Fibroblast of lung (primary cell): ENCODE data around the gene SCUBE1. TPM values are rescaled to one million over a fixed set of nuclear protein-coding genes. Genes with fewer than 3 reads are reported as not detected.

ENCODE experiments used
- DNase-seq, 2 donors: peaks; one replicate each; pipeline versions ENCODE4 v3.0.0 to v3.0.0-alpha.2; 2010; ENCODE audit warnings: low read depth in 2 of 2
- H2AFZ ChIP-seq: 2 replicates; pipeline ENCODE4 v1.5.1; 2012; ENCODE audit warnings: low read length, control low read depth, inconsistent platforms
- H3K27ac ChIP-seq: 2 replicates; pipeline ENCODE4 v1.5.1; 2011; ENCODE audit warnings: low read length, control low read depth; ENCODE audit not compliant: insufficient read depth
- H3K27me3 ChIP-seq: 2 replicates; pipeline ENCODE4 v1.5.1; 2011; ENCODE audit warnings: mild to moderate bottlenecking, low read length; ENCODE audit not compliant: control insufficient read depth, insufficient read depth
- H3K36me3 ChIP-seq: 2 replicates; pipeline ENCODE4 v1.5.1; 2011; ENCODE audit warnings: low read length; ENCODE audit not compliant: control insufficient read depth, insufficient read depth
- H3K4me1 ChIP-seq: 2 replicates; pipeline ENCODE4 v1.5.1; 2011; ENCODE audit warnings: low read length; ENCODE audit not compliant: control insufficient read depth, insufficient read depth; ENCODE audit errors: extremely low read depth
- H3K4me2 ChIP-seq: 2 replicates; pipeline ENCODE4 v1.5.1; 2011; ENCODE audit warnings: low read length, control low read depth; ENCODE audit not compliant: insufficient read depth; ENCODE audit errors: extremely low read depth
- H3K4me3 ChIP-seq, 4 experiments: fragments of 200-600 bp in 1 of 4; sonication (generic) in 1 of 4; replicated peaks in 1 of 4; 2 replicates each; pipeline ENCODE4 v1.5.1; 2011 to 2016; ENCODE audit warnings: low read length in 4 of 4, low read depth in 3 of 4, mild to moderate bottlenecking in 3 of 4, control low read depth in 2 of 4, inconsistent platforms in 1 of 4, mixed read lengths in 1 of 4; ENCODE audit not compliant: insufficient read depth in 1 of 4; ENCODE audit errors: control extremely low read depth in 1 of 4
- H3K79me2 ChIP-seq: 2 replicates; pipeline ENCODE4 v1.5.1; 2012; ENCODE audit warnings: mild to moderate bottlenecking, low read length, inconsistent platforms; ENCODE audit not compliant: control insufficient read depth, insufficient read depth
- H3K9ac ChIP-seq: 2 replicates; pipeline ENCODE4 v1.5.1; 2011; ENCODE audit warnings: mild to moderate bottlenecking, low read length, control low read depth; ENCODE audit not compliant: insufficient read depth
- H3K9me3 ChIP-seq: 2 replicates; pipeline ENCODE4 v1.5.1; 2012; ENCODE audit warnings: low read depth, low read length; ENCODE audit not compliant: control insufficient read depth, insufficient read depth
- H4K20me1 ChIP-seq: 2 replicates; pipeline ENCODE4 v1.5.1; 2011; ENCODE audit warnings: low read length; ENCODE audit not compliant: control insufficient read depth, insufficient read depth; ENCODE audit errors: extremely low read depth
- EZH2 ChIP-seq: IDR thresholded peaks from 2 replicates; pipeline ENCODE4 v1.5.1; 2012; ENCODE audit warnings: low read length, control low read depth, mild to moderate bottlenecking; ENCODE audit errors: missing control alignments
- polyA plus RNA-seq, 2 donors: library from polyadenylated mRNA; depleted of rRNA in 1 of 2; stranded (reverse) in 1 of 2; unstranded in 1 of 2; fragments of >200 nt; gene quantifications; 2 replicates each; pipeline ENCODE4 v1.2.1, GENCODE V29; 2011 to 2012; ENCODE audit warnings: missing spikeins in 1 of 2
- total RNA-seq: library from RNA; depleted of rRNA; stranded (reverse); fragments of >200 nt; gene quantifications from 2 replicates; pipeline ENCODE4 v1.2.1, GENCODE V29; 2014
- TF ChIP-seq, protein P1 (sequence below), 2 donors: IDR thresholded peaks in 1 of 2; conservative IDR thresholded peaks in 1 of 2; 1 replicate in 1 of 2; 2 replicates in 1 of 2; pipeline ENCODE4 v1.5.1; 2011 to 2012; ENCODE audit warnings: low read length in 2 of 2, control low read depth in 1 of 2, inconsistent platforms in 1 of 2, low read depth in 1 of 2, mild to moderate bottlenecking in 1 of 2

SCUBE1 gene
- total and polyA plus RNA-seq, 2 donors (not counting 1 experiment from before 2014, with no cell fraction given) = 0.17 TPM; not detected in 1

DNA sequence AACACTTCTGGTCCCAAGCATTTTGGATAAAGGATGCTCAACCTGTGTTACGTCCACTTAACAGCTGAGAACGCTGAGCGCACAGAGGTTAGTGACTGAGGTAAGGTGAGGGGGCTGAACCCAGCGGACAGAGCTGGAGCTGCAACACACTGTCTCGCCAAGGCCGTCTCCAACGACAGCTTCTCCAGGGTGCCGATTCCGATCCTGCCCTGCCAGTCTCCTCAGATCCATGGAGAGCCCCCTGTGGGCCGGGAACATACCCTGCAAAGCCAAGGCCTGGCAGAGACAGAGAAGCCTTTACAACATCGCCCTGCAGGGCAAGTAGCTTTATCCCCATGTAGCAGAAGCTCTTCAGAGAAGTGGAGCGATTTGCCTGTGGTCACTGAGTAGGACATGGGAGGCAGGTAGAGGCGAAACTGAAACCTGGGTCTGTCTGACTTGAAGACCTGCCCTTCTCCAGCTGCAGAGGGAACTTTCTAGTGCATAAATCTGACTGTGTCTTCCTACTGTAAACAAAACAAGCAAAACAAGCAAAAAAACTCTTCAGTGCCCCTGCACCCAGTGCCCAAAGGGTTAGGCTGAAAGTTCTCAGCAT, 72.8 kb downstream of the SCUBE1 start:
- no peaks in the 10 kb centered on the region for H3K36me3 ChIP-seq
- no peak overlapping the region for H3K9ac ChIP-seq
- no peaks in the 10 kb centered on the region for H3K79me2 ChIP-seq
- no peak overlapping the region for H3K27ac ChIP-seq
- no peak overlapping the region for H3K4me2 ChIP-seq
- H2AFZ ChIP-seq = no peak overlapping the region
- no peaks in the 10 kb centered on the region for H4K20me1 ChIP-seq
- peaks cover 2% of the 10 kb centered on the region for H3K4me1 ChIP-seq
- H3K9me3 ChIP-seq = no peaks in the 10 kb centered on the region
- TF ChIP-seq EZH2 = no peak
- TF ChIP-seq, protein P1, sequence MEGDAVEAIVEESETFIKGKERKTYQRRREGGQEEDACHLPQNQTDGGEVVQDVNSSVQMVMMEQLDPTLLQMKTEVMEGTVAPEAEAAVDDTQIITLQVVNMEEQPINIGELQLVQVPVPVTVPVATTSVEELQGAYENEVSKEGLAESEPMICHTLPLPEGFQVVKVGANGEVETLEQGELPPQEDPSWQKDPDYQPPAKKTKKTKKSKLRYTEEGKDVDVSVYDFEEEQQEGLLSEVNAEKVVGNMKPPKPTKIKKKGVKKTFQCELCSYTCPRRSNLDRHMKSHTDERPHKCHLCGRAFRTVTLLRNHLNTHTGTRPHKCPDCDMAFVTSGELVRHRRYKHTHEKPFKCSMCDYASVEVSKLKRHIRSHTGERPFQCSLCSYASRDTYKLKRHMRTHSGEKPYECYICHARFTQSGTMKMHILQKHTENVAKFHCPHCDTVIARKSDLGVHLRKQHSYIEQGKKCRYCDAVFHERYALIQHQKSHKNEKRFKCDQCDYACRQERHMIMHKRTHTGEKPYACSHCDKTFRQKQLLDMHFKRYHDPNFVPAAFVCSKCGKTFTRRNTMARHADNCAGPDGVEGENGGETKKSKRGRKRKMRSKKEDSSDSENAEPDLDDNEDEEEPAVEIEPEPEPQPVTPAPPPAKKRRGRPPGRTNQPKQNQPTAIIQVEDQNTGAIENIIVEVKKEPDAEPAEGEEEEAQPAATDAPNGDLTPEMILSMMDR (conservative IDR thresholded peaks at IDR 0.05 in 1 of 2, IDR thresholded peaks at IDR 0.05 in 1 of 2; ENCODE audit: low read depth in 1 of 2, low read length in 2 of 2) = peak in 1 of 2 donors; percentile 9
- DNase-seq = no peak
- H3K4me3 ChIP-seq = no peak overlapping the region
- peaks cover 4% of the 10 kb centered on the region for H3K27me3 ChIP-seq

DNA sequence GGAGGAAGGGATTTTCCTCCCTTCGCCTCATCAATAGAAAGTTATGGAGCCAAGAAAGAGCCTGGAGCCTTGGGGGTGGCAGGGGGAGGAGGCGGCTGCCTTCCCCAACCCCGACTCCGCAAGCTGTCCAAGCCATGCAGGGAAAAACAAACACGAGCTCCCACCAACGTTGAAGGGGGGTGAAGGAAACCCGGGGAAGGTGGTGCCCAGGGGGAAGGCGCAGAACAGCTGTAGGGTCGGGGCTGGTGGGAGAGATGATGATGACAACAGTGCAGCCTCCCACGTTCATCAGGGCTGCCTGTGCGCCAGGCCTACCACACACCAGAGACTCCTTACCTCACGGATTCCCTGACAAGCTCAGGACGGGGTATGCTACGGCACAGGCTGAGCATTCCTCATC, 73.5 kb downstream of the SCUBE1 start:
- H3K4me3 ChIP-seq = no peak overlapping the region
- peaks cover 2% of the 10 kb centered on the region for H3K4me1 ChIP-seq
- no peak overlapping the region for H2AFZ ChIP-seq
- no peaks in the 10 kb centered on the region for H3K79me2 ChIP-seq
- no peak overlapping the region for H3K27ac ChIP-seq
- no peak for TF ChIP-seq EZH2
- TF ChIP-seq, protein P1 (conservative IDR thresholded peaks at IDR 0.05 in 1 of 2, IDR thresholded peaks at IDR 0.05 in 1 of 2; ENCODE audit: low read depth in 1 of 2, low read length in 2 of 2) = no peak
- peaks cover 8% of the 10 kb centered on the region for H3K27me3 ChIP-seq
- no peak overlapping the region for H3K4me2 ChIP-seq
- no peaks in the 10 kb centered on the region for H3K36me3 ChIP-seq
- no peaks in the 10 kb centered on the region for H3K9me3 ChIP-seq
- H4K20me1 ChIP-seq = no peaks in the 10 kb centered on the region
- no peak overlapping the region for H3K9ac ChIP-seq
- no peak for DNase-seq

DNA sequence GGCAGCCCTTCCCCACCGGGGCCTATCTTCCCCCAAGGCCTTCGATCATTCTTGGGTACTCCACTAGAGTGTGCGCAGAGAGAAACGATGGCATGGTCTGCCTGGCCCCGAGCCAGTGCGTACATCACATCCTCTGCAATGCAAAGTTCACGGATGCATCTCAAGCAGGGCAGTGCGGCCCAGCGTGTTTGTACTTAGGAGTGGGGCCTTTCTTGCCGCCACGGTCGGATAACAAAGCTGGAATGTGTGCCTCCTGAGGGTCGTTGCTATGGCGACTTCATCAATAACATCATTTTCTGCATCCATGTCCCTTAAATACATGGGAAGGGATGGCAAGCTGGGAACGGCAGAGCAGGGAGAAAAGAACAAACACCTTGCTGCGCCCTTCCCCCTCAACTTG, 73.9 kb downstream of the SCUBE1 start:
- no peaks in the 10 kb centered on the region for H4K20me1 ChIP-seq
- H3K27me3 ChIP-seq = peaks cover 8% of the 10 kb centered on the region
- peaks cover 3% of the 10 kb centered on the region for H3K4me1 ChIP-seq
- no peaks in the 10 kb centered on the region for H3K79me2 ChIP-seq
- H3K4me2 ChIP-seq = no peak overlapping the region
- H3K27ac ChIP-seq = no peak overlapping the region
- no peaks in the 10 kb centered on the region for H3K36me3 ChIP-seq
- no peak overlapping the region for H2AFZ ChIP-seq
- DNase-seq = no peak
- H3K4me3 ChIP-seq = no peak overlapping the region
- H3K9ac ChIP-seq = no peak overlapping the region
- TF ChIP-seq, protein P1 (conservative IDR thresholded peaks at IDR 0.05 in 1 of 2, IDR thresholded peaks at IDR 0.05 in 1 of 2; ENCODE audit: low read depth in 1 of 2, low read length in 2 of 2) = no peak
- TF ChIP-seq EZH2 = no peak
- no peaks in the 10 kb centered on the region for H3K9me3 ChIP-seq
